ENCODE measurements around the gene SPEG.

SPEG gene

GRCh38 chr2:219510512-219511135 is 76.0 kb downstream of the SPEG start:
- Histone ChIP-seq H4K91ac (ENCODE audit: low read depth, low read length, poor library complexity) (no peak overlapping the region), H3K9me3 (replicated peaks in 1 of 2; ENCODE audit: control insufficient read depth in 2 of 2, insufficient read depth in 1 of 2, low read depth in 1 of 2, low read length in 2 of 2) (peaks cover 0 to 2% of the 10 kb centered on the region in 2 donors), H3K18ac (ENCODE audit: low read length) (peak overlapping the region; percentile 85), H2BK15ac (ENCODE audit: low read length) (peak overlapping the region; percentile 94), H2BK120ac (ENCODE audit: low read depth, low read length) (peak overlapping the region; percentile 98), H2AFZ (ENCODE audit: low read length) (peak overlapping the region; percentile 72), H2AK5ac (ENCODE audit: low read depth, low read length) (peak overlapping the region; percentile 94), H3K9ac (ENCODE audit: low read depth, low read length, poor library complexity) (peak overlapping the region; percentile 63), H3K4me1 (ENCODE audit: control insufficient read depth in 2 of 2, insufficient read depth in 1 of 2, low read depth in 1 of 2, low read length in 2 of 2) (peaks cover 38 to 59% of the 10 kb centered on the region in 2 donors), H3K36me3 (replicated peaks in 1 of 2; ENCODE audit: control insufficient read depth in 2 of 2, insufficient read depth in 2 of 2, low read length in 2 of 2) (peaks cover 0 to 5% of the 10 kb centered on the region in 2 donors), H3K79me1 (ENCODE audit: low read depth, low read length) (no peaks in the 10 kb centered on the region), H3K4me3 (ENCODE audit: low read length in 2 of 2) (no peak overlapping the region), H2BK5ac (ENCODE audit: low read length) (peak overlapping the region; percentile 21), H4K8ac (ENCODE audit: low read depth, low read length) (no peak overlapping the region), H3K4me2 (ENCODE audit: insufficient read depth, low read length, poor library complexity, severe bottlenecking) (peak overlapping the region; percentile 14), H3K4ac (ENCODE audit: low read length) (peak overlapping the region; percentile 97), H3K27me3 (ENCODE audit: control insufficient read depth in 3 of 3, insufficient read depth in 3 of 3, low read depth in 1 of 3, low read length in 3 of 3) (peaks cover 0 to 47% (median 38%) of the 10 kb centered on the region in 3 experiments), H3K14ac (ENCODE audit: low read length) (no peak overlapping the region), H3K27ac (replicated peaks; ENCODE audit: low read length) (no peak overlapping the region), H2BK12ac (ENCODE audit: low read length) (peak overlapping the region; percentile 93), H3K23ac (ENCODE audit: low read depth, low read length, poor library complexity) (peak overlapping the region; percentile 93)
- no peak for DNase-seq (ENCODE audit: low spot score)
- WGBS, 2 donors (ENCODE audit: extremely low coverage in 2 of 2, insufficient read length in 2 of 2, insufficient replicate concordance in 1 of 2), result no CpG with 5 or more reads among the region's 22 CpGs

GRCh38 chr2:219511547-219512325 is 77.1 kb downstream of the SPEG start:
- H2BK15ac ChIP-seq (ENCODE audit: low read length), result peak overlapping the region; percentile 94
- H3K27ac ChIP-seq (replicated peaks; ENCODE audit: low read length), result no peak overlapping the region
- peak overlapping the region; percentile 52 for H3K18ac ChIP-seq (ENCODE audit: low read length)
- no peaks in the 10 kb centered on the region for H3K79me1 ChIP-seq (ENCODE audit: low read depth, low read length)
- H4K8ac ChIP-seq (ENCODE audit: low read depth, low read length), result no peak overlapping the region
- peaks cover 0 to 2% of the 10 kb centered on the region in 2 donors for H3K9me3 ChIP-seq (replicated peaks in 1 of 2; ENCODE audit: control insufficient read depth in 2 of 2, insufficient read depth in 1 of 2, low read depth in 1 of 2, low read length in 2 of 2)
- no peaks in the 10 kb centered on the region for H3K36me3 ChIP-seq (replicated peaks in 1 of 2; ENCODE audit: control insufficient read depth in 2 of 2, insufficient read depth in 2 of 2, low read length in 2 of 2)
- no peak overlapping the region for H3K4me3 ChIP-seq (ENCODE audit: low read length in 2 of 2)
- no peak for DNase-seq (ENCODE audit: low spot score)
- peak overlapping the region; percentile 28 for H2BK120ac ChIP-seq (ENCODE audit: low read depth, low read length)
- peaks cover 0 to 58% (median 40%) of the 10 kb centered on the region in 3 experiments for H3K27me3 ChIP-seq (ENCODE audit: control insufficient read depth in 3 of 3, insufficient read depth in 3 of 3, low read depth in 1 of 3, low read length in 3 of 3)
- no CpG with 5 or more reads among the region's 15 CpGs for WGBS, 2 donors (ENCODE audit: extremely low coverage in 2 of 2, insufficient read length in 2 of 2, insufficient replicate concordance in 1 of 2)
- no peak overlapping the region for H3K23ac ChIP-seq (ENCODE audit: low read depth, low read length, poor library complexity)
- no peak overlapping the region for H3K4me2 ChIP-seq (ENCODE audit: insufficient read depth, low read length, poor library complexity, severe bottlenecking)
- H2BK12ac ChIP-seq (ENCODE audit: low read length), result no peak overlapping the region
- H4K91ac ChIP-seq (ENCODE audit: low read depth, low read length, poor library complexity), result no peak overlapping the region
- H2BK5ac ChIP-seq (ENCODE audit: low read length), result no peak overlapping the region
- no peak overlapping the region for H3K4ac ChIP-seq (ENCODE audit: low read length)
- no peak overlapping the region for H3K9ac ChIP-seq (ENCODE audit: low read depth, low read length, poor library complexity)
- peak overlapping the region; percentile 82 for H2AK5ac ChIP-seq (ENCODE audit: low read depth, low read length)
- no peak overlapping the region for H3K14ac ChIP-seq (ENCODE audit: low read length)
- peaks cover 39 to 57% of the 10 kb centered on the region in 2 donors for H3K4me1 ChIP-seq (ENCODE audit: control insufficient read depth in 2 of 2, insufficient read depth in 1 of 2, low read depth in 1 of 2, low read length in 2 of 2)
- no peak overlapping the region for H2AFZ ChIP-seq (ENCODE audit: low read length)

GRCh38 chr2:219512524-219513216 is 78.0 kb downstream of the SPEG start:
- Histone ChIP-seq H2AFZ (ENCODE audit: low read length) (no peak overlapping the region), H3K4me3 (ENCODE audit: low read length in 2 of 2) (no peak overlapping the region), H3K36me3 (replicated peaks in 1 of 2; ENCODE audit: control insufficient read depth in 2 of 2, insufficient read depth in 2 of 2, low read length in 2 of 2) (no peaks in the 10 kb centered on the region), H3K27ac (replicated peaks; ENCODE audit: low read length) (no peak overlapping the region), H3K4me2 (ENCODE audit: insufficient read depth, low read length, poor library complexity, severe bottlenecking) (no peak overlapping the region), H2AK5ac (ENCODE audit: low read depth, low read length) (peak overlapping the region; percentile 59), H2BK120ac (ENCODE audit: low read depth, low read length) (peak overlapping the region; percentile 21), H3K23ac (ENCODE audit: low read depth, low read length, poor library complexity) (no peak overlapping the region), H3K18ac (ENCODE audit: low read length) (peak overlapping the region; percentile 93), H3K4me1 (ENCODE audit: control insufficient read depth in 2 of 2, insufficient read depth in 1 of 2, low read depth in 1 of 2, low read length in 2 of 2) (peaks cover 33 to 48% of the 10 kb centered on the region in 2 donors), H3K9me3 (replicated peaks in 1 of 2; ENCODE audit: control insufficient read depth in 2 of 2, insufficient read depth in 1 of 2, low read depth in 1 of 2, low read length in 2 of 2) (peaks cover 0 to 2% of the 10 kb centered on the region in 2 donors), H4K8ac (ENCODE audit: low read depth, low read length) (no peak overlapping the region), H2BK15ac (ENCODE audit: low read length) (peak overlapping the region; percentile 97), H3K9ac (ENCODE audit: low read depth, low read length, poor library complexity) (no peak overlapping the region), H4K91ac (ENCODE audit: low read depth, low read length, poor library complexity) (peak overlapping the region; percentile 59), H2BK5ac (ENCODE audit: low read length) (peak overlapping the region; percentile 62), H3K27me3 (ENCODE audit: control insufficient read depth in 3 of 3, insufficient read depth in 3 of 3, low read depth in 1 of 3, low read length in 3 of 3) (peaks cover 0 to 67% (median 37%) of the 10 kb centered on the region in 3 experiments), H3K79me1 (ENCODE audit: low read depth, low read length) (no peaks in the 10 kb centered on the region), H3K4ac (ENCODE audit: low read length) (no peak overlapping the region), H2BK12ac (ENCODE audit: low read length) (peak overlapping the region; percentile 73), H3K14ac (ENCODE audit: low read length) (peak overlapping the region; percentile 31)
- no CpG with 5 or more reads among the region's 16 CpGs for WGBS, 2 donors (ENCODE audit: extremely low coverage in 2 of 2, insufficient read length in 2 of 2, insufficient replicate concordance in 1 of 2)
- no peak for DNase-seq (ENCODE audit: low spot score)
